Fibroblast of skin of scalp (primary cell): ENCODE data around the gene RPN1.

ENCODE experiments used
- DNase-seq: peaks from one replicate; pipeline ENCODE4 v3.0.0-alpha.2; 2013

RPN1 gene

GRCh38 chr3:128576290-128576689 lies 74.3 kb downstream of the RPN1 start:
- DNase-seq = no peak

GRCh38 chr3:128575777-128576176 lies 74.8 kb downstream of the RPN1 start:
- no peak for DNase-seq

- DNase-seq = no peak
These were observed 76.9 kb downstream of the RPN1 start for GRCh38 chr3:128573707-128574162.

GRCh38 chr3:128573160-128573559 lies 77.5 kb downstream of the RPN1 start:
- DNase-seq = no peak

GRCh38 chr3:128572644-128573105 lies 77.9 kb downstream of the RPN1 start:
- no peak for DNase-seq

GRCh38 chr3:128572013-128572412 lies 78.6 kb downstream of the RPN1 start:
- DNase-seq = no peak
